GM23338 (cell line): Measurements from ENCODE around the gene DENND1B. TPM values are rescaled to one million over a fixed set of nuclear protein-coding genes. Genes with fewer than 3 reads are reported as not detected.

ENCODE experiments used
- ATAC-seq: fragments of 200-7000 bp; cut with Tn5 transposase; 3 replicates; pipeline ENCODE4 v1.9.1; 2020
- DNase-seq: peaks from one replicate; pipeline ENCODE4 v3.0.0-alpha.2; 2015; ENCODE audit warnings: low spot score
- H2AFZ ChIP-seq: fragments of 200-600 bp; sonication (generic); 2 replicates; pipeline ENCODE4 v1.8.0; 2016; ENCODE audit warnings: antibody characterized with exemption, mild to moderate bottlenecking, moderate library complexity
- H3F3A ChIP-seq: fragments of 200-600 bp; sonication (generic); replicated peaks from 2 replicates; pipeline ENCODE4 v1.8.0; 2017; ENCODE audit warnings: antibody characterized with exemption, mixed run types, low read depth
- H3K27ac ChIP-seq: fragments of 200-600 bp; sonication (generic); 2 replicates; pipeline ENCODE4 v1.6.1; 2016; ENCODE audit warnings: low read depth
- H3K27me3 ChIP-seq: fragments of 200-600 bp; sonication (generic); 2 replicates; pipeline ENCODE4 v1.8.0; 2016; ENCODE audit warnings: mild to moderate bottlenecking, mixed run types, moderate library complexity; ENCODE audit not compliant: insufficient read depth
- H3K36me3 ChIP-seq: fragments of 200-600 bp; sonication (generic); 2 replicates; pipeline ENCODE4 v1.8.0; 2016; ENCODE audit warnings: mild to moderate bottlenecking; ENCODE audit not compliant: insufficient read depth
- H3K4me1 ChIP-seq: fragments of 200-600 bp; sonication (generic); 2 replicates; pipeline ENCODE4 v1.8.0; 2016; ENCODE audit warnings: mild to moderate bottlenecking, moderate library complexity; ENCODE audit not compliant: insufficient read depth
- H3K4me2 ChIP-seq: fragments of 200-600 bp; sonication (generic); 2 replicates; pipeline ENCODE4 v1.7.1; 2017; ENCODE audit warnings: mixed run types
- H3K4me3 ChIP-seq: fragments of 200-600 bp; sonication (generic); 2 replicates; pipeline ENCODE4 v1.6.1; 2016; ENCODE audit warnings: mixed run types
- H3K79me2 ChIP-seq: fragments of 200-600 bp; sonication (generic); replicated peaks from 2 replicates; pipeline ENCODE4 v1.8.0; 2017; ENCODE audit warnings: mild to moderate bottlenecking; ENCODE audit not compliant: insufficient read depth
- H3K9me2 ChIP-seq: fragments of 200-600 bp; sonication (generic); 2 replicates; pipeline ENCODE4 v1.8.0; 2017; ENCODE audit not compliant: insufficient read depth
- H4K20me1 ChIP-seq: fragments of 200-600 bp; sonication (generic); replicated peaks from 2 replicates; pipeline ENCODE4 v1.8.0; 2017; ENCODE audit warnings: mild to moderate bottlenecking; ENCODE audit not compliant: insufficient read depth
- H3K27ac Mint-ChIP-seq: 2 replicates; pipeline ENCODE4 v1.8.0; 2020; ENCODE audit warnings: inconsistent platforms, mild to moderate bottlenecking, moderate library complexity, mixed read lengths
- H3K27me3 Mint-ChIP-seq: 3 replicates; pipeline ENCODE4 v1.8.0; 2022; ENCODE audit warnings: low read depth, mild to moderate bottlenecking, moderate library complexity, mixed read lengths, inconsistent platforms; ENCODE audit not compliant: insufficient read depth, poor library complexity
- H3K36me3 Mint-ChIP-seq: 3 replicates; pipeline ENCODE4 v1.8.0; 2021; ENCODE audit warnings: low read depth, mild to moderate bottlenecking, inconsistent platforms, moderate library complexity, mixed read lengths
- H3K4me1 Mint-ChIP-seq: 3 replicates; pipeline ENCODE4 v1.8.0; 2020; ENCODE audit warnings: mild to moderate bottlenecking, inconsistent platforms, mixed read lengths
- H3K4me3 Mint-ChIP-seq: 3 replicates; pipeline ENCODE4 v1.8.0; 2021; ENCODE audit warnings: moderate library complexity, mild to moderate bottlenecking, inconsistent platforms, mixed read lengths
- H3K9me3 Mint-ChIP-seq: 3 replicates; pipeline ENCODE4 v1.8.0; 2020; ENCODE audit warnings: moderate library complexity, mild to moderate bottlenecking, inconsistent platforms, mixed read lengths
- CREB1 ChIP-seq: fragments of 250-450 bp; sonication (Bioruptor Pico); IDR thresholded peaks from 2 replicates; pipeline ENCODE4 v1.5.0; 2020; ENCODE audit warnings: low read depth, mild to moderate bottlenecking, moderate library complexity
- CTCF ChIP-seq, 2 experiments: fragments of 200-600 bp in 1 of 2; sonication (generic) in 1 of 2; conservative IDR thresholded peaks; 2 replicates each; pipeline versions ENCODE4 v1.5.1 to v1.6.1; 2016 to 2017; ENCODE audit warnings: antibody characterized with exemption in 2 of 2, low read depth in 2 of 2, mild to moderate bottlenecking in 2 of 2, moderate library complexity in 1 of 2
- ETS1 ChIP-seq: IDR thresholded peaks from 2 replicates; pipeline ENCODE4 v1.6.1; 2016; ENCODE audit warnings: antibody characterized with exemption
- EZH2 ChIP-seq: fragments of 200-600 bp; sonication (generic); IDR thresholded peaks from one replicate; pipeline ENCODE4 v1.8.0; 2017; ENCODE audit warnings: antibody characterized with exemption, mild to moderate bottlenecking, low read depth; ENCODE audit not compliant: unreplicated experiment
- EZH2phosphoT487 ChIP-seq: fragments of 200-600 bp; sonication (generic); IDR thresholded peaks from one replicate; pipeline ENCODE4 v1.8.1; 2018; ENCODE audit warnings: antibody characterized with exemption; ENCODE audit not compliant: unreplicated experiment
- JUNB ChIP-seq: IDR thresholded peaks from one replicate; pipeline ENCODE4 v1.6.1; 2016; ENCODE audit warnings: antibody characterized with exemption; ENCODE audit not compliant: unreplicated experiment
- NANOG ChIP-seq: IDR thresholded peaks from 2 replicates; pipeline ENCODE4 v1.6.1; 2016; ENCODE audit warnings: antibody characterized with exemption, borderline replicate concordance
- POLR2AphosphoS5 ChIP-seq: IDR thresholded peaks from 2 replicates; pipeline ENCODE4 v1.6.1; 2016; ENCODE audit warnings: antibody characterized with exemption, low read depth
- REST ChIP-seq: IDR thresholded peaks from one replicate; pipeline ENCODE4 v1.6.1; 2018; ENCODE audit warnings: antibody characterized with exemption; ENCODE audit not compliant: unreplicated experiment
- STAT1 ChIP-seq: IDR thresholded peaks from one replicate; pipeline ENCODE4 v1.6.1; 2016; ENCODE audit warnings: antibody characterized with exemption; ENCODE audit not compliant: unreplicated experiment
- ZNF114 ChIP-seq: fragments of 250-450 bp; sonication (Bioruptor Pico); IDR thresholded peaks from 2 replicates; pipeline ENCODE4 v1.5.0; 2020; ENCODE audit warnings: mild to moderate bottlenecking, moderate library complexity
- ZNF331 ChIP-seq: fragments of 250-450 bp; sonication (Bioruptor Pico); IDR thresholded peaks from 2 replicates; pipeline ENCODE4 v1.5.0; 2020; ENCODE audit warnings: low read depth, mild to moderate bottlenecking, moderate library complexity
- ZNF462 ChIP-seq: fragments of 250-450 bp; sonication (Bioruptor Pico); IDR thresholded peaks from 2 replicates; pipeline ENCODE4 v1.5.0; 2020; ENCODE audit warnings: mild to moderate bottlenecking, moderate library complexity
- polyA plus RNA-seq: library from polyadenylated mRNA; unstranded; fragments of >200 nt; fragmentation: Nextera tagmentation; extraction: Ambion mirVana; gene quantifications from 2 replicates; pipeline ENCODE4 v1.2.1, GENCODE V29; 2016
- total RNA-seq: library from RNA; depleted of rRNA; stranded (reverse); fragments of >200 nt; shearing (Covaris generic); gene quantifications from 2 replicates; pipeline ENCODE4 v1.2.3, GENCODE V29; 2014

The DENND1B gene
- total and polyA plus RNA-seq, 2 experiments from 2014 or later: 4.3 to 5.2 TPM

- Mint-ChIP-seq H3K4me3 (no peak overlapping the region), H3K27me3 (no peaks in the 10 kb centered on the region), H3K36me3 (peaks cover 3% of the 10 kb centered on the region; the same call in 1 of the 3 replicates), H3K27ac (no peak overlapping the region), H3K4me1 (peaks cover 5% of the 10 kb centered on the region; the same call in 2 of the 3 replicates), H3K9me3 (no peaks in the 10 kb centered on the region)
- Histone ChIP-seq H3F3A (no peaks in the 10 kb centered on the region), H2AFZ (no peak overlapping the region), H3K36me3 (no peaks in the 10 kb centered on the region), H3K4me1 (peaks cover 10% of the 10 kb centered on the region), H3K9me2 (no peaks in the 10 kb centered on the region), H3K4me3 (no peak overlapping the region), H3K27ac (no peak overlapping the region), H3K27me3 (no peaks in the 10 kb centered on the region), H3K4me2 (no peak overlapping the region), H4K20me1 (no peaks in the 10 kb centered on the region), H3K79me2 (no peaks in the 10 kb centered on the region)
- ATAC-seq (peak; percentile 79), DNase-seq (peak; percentile 44)
- no peak for TF ChIP-seq STAT1
- TF ChIP-seq EZH2: no peak
- TF ChIP-seq NANOG: no peak
- TF ChIP-seq EZH2phosphoT487: no peak
- no peak for TF ChIP-seq REST
- no peak for TF ChIP-seq POLR2AphosphoS5
- no peak for TF ChIP-seq ZNF114 (CRISPR knock-in tag)
- TF ChIP-seq CREB1 (CRISPR knock-in tag): no peak
- TF ChIP-seq JUNB: no peak
- TF ChIP-seq ZNF331 (CRISPR knock-in tag): no peak
- no peak for TF ChIP-seq CTCF (conservative IDR thresholded peaks at IDR 0.05; ENCODE audit: low read depth in 2 of 2)
- TF ChIP-seq ETS1: no peak
- TF ChIP-seq ZNF462 (CRISPR knock-in tag): no peak
Observed at GRCh38 chr1:197633447-197634078, 141.7 kb downstream of the DENND1B start.
